GM23248 (cell line): ENCODE data around the gene AASDH. TPM values are rescaled to one million over a fixed set of nuclear protein-coding genes. Genes with fewer than 3 reads are reported as not detected.
A peak's percentile ranks its signal among the peaks of the same experiment; 100 is the strongest.

Source experiments
- DNase-seq: peaks from one replicate; pipeline ENCODE4 v3.0.0-alpha.2; 2015
- H2AFZ ChIP-seq: fragments of 200-600 bp; sonication (generic); 2 replicates; pipeline ENCODE4 v1.6.1; 2016; ENCODE audit warnings: antibody characterized with exemption
- H3F3A ChIP-seq: fragments of 200-600 bp; sonication (generic); 2 replicates; pipeline ENCODE4 v1.6.1; 2016; ENCODE audit warnings: mild to moderate bottlenecking, antibody characterized with exemption, mixed run types; ENCODE audit not compliant: insufficient read depth
- H3K27ac ChIP-seq: fragments of 200-600 bp; sonication (generic); 2 replicates; pipeline ENCODE4 v1.5.1; 2016; ENCODE audit warnings: mild to moderate bottlenecking
- H3K27me3 ChIP-seq: fragments of 200-600 bp; sonication (generic); replicated peaks from 2 replicates; pipeline ENCODE4 v1.6.1; 2016; ENCODE audit warnings: mild to moderate bottlenecking; ENCODE audit not compliant: insufficient read depth
- H3K36me3 ChIP-seq: fragments of 200-600 bp; sonication (generic); 2 replicates; pipeline ENCODE4 v1.6.1; 2016; ENCODE audit warnings: low read depth, mild to moderate bottlenecking
- H3K4me1 ChIP-seq: fragments of 200-600 bp; sonication (generic); 2 replicates; pipeline ENCODE4 v1.6.1; 2016; ENCODE audit warnings: mild to moderate bottlenecking; ENCODE audit not compliant: insufficient read depth
- H3K4me2 ChIP-seq: fragments of 200-600 bp; sonication (generic); one replicate; pipeline ENCODE4 v1.6.1; 2016; ENCODE audit warnings: mild to moderate bottlenecking; ENCODE audit not compliant: unreplicated experiment
- H3K4me3 ChIP-seq: fragments of 200-600 bp; sonication (generic); 2 replicates; pipeline ENCODE4 v1.5.1; 2016; ENCODE audit warnings: mild to moderate bottlenecking
- H3K79me2 ChIP-seq: fragments of 200-600 bp; sonication (generic); 2 replicates; pipeline ENCODE4 v1.6.1; 2016; ENCODE audit warnings: mild to moderate bottlenecking; ENCODE audit not compliant: insufficient read depth
- H3K9ac ChIP-seq: fragments of 200-600 bp; sonication (generic); 2 replicates; pipeline ENCODE4 v1.6.1; 2016; ENCODE audit warnings: mild to moderate bottlenecking
- H3K9me2 ChIP-seq: fragments of 200-600 bp; sonication (generic); 2 replicates; pipeline ENCODE4 v1.6.1; 2016; ENCODE audit warnings: mixed run types, mild to moderate bottlenecking, moderate library complexity; ENCODE audit not compliant: insufficient read depth
- H3K9me3 ChIP-seq: fragments of 200-600 bp; sonication (generic); one replicate; pipeline ENCODE4 v1.6.1; 2017; ENCODE audit warnings: low read depth
- H4K20me1 ChIP-seq: fragments of 200-600 bp; sonication (generic); 2 replicates; pipeline ENCODE4 v1.6.0; 2016; ENCODE audit not compliant: insufficient read depth
- EZH2 ChIP-seq: fragments of 200-600 bp; sonication (generic); IDR thresholded peaks from 2 replicates; pipeline ENCODE4 v1.6.1; 2018; ENCODE audit warnings: antibody characterized with exemption, mild to moderate bottlenecking; ENCODE audit not compliant: insufficient read depth, poor library complexity, severe bottlenecking
- EZH2phosphoT487 ChIP-seq: fragments of 200-600 bp; sonication (generic); IDR thresholded peaks from 2 replicates; pipeline ENCODE4 v1.6.1; 2018; ENCODE audit warnings: antibody characterized with exemption, moderate library complexity, mild to moderate bottlenecking, low read depth; ENCODE audit not compliant: insufficient read depth
- WGBS, 2 experiments: methylation state at CpG; one replicate each; pipeline ENCODE4 v1.1.6; 2015 to 2017; ENCODE audit warnings: low lambda C conversion rate in 2 of 2, low coverage in 1 of 2; ENCODE audit errors: missing lambda C conversion rate in 2 of 2; 5-methylcytosine and 5-hydroxymethylcytosine counted together
- in situ Hi-C: fragments of 300-500 bp; cut with MboI; formaldehyde crosslinking; loops from 2 replicates; pipeline ENCODE4 v1.15.0; 2020
- polyA plus RNA-seq: library from polyadenylated mRNA; unstranded; fragments of >200 nt; fragmentation: Nextera tagmentation; extraction: Ambion mirVana; gene quantifications from 2 replicates; pipeline ENCODE4 v1.2.1, GENCODE V29; 2016
- total RNA-seq: library from RNA; depleted of rRNA; stranded (reverse); fragments of >200 nt; shearing (Covaris generic); gene quantifications from 2 replicates; pipeline ENCODE4 v1.2.3, GENCODE V29; 2014

AASDH gene
- total and polyA plus RNA-seq, 2 experiments from 2014 or later: 11.5 to 16.5 TPM

GRCh38 chr4:56406151-56406550 lies 18.9 kb upstream of the AASDH start:
- Histone ChIP-seq H3K9me2 (no peaks in the 10 kb centered on the region), H3K9me3 (no peaks in the 10 kb centered on the region), H3K36me3 (no peaks in the 10 kb centered on the region), H3K27me3 (no peaks in the 10 kb centered on the region), H3K9ac (no peak overlapping the region), H3K79me2 (peaks cover 26% of the 10 kb centered on the region), H4K20me1 (no peaks in the 10 kb centered on the region), H3K4me3 (no peak overlapping the region), H3F3A (peaks cover 14% of the 10 kb centered on the region), H2AFZ (no peak overlapping the region), H3K27ac (no peak overlapping the region), H3K4me1 (peaks cover 18% of the 10 kb centered on the region), H3K4me2 (no peak overlapping the region)
- no peak for DNase-seq
- WGBS, 2 experiments: 94 to 97% methylated on average over 4 of the region's 4 CpGs
- in situ Hi-C loops: no loop called here
- TF ChIP-seq EZH2phosphoT487 (no peak), EZH2 (no peak)

- TF ChIP-seq EZH2phosphoT487 (no peak), EZH2 (no peak)
- 100% methylated on average over 1 of the region's 1 CpG for WGBS, 2 experiments
- Histone ChIP-seq H3K4me3 (no peak overlapping the region), H2AFZ (no peak overlapping the region), H3K79me2 (peaks cover 22% of the 10 kb centered on the region), H3K9me2 (no peaks in the 10 kb centered on the region), H3K4me1 (peaks cover 10% of the 10 kb centered on the region), H3K36me3 (peaks cover 3% of the 10 kb centered on the region; the same call in 1 of the 2 replicates), H3F3A (peaks cover 13% of the 10 kb centered on the region), H3K27ac (no peak overlapping the region), H3K4me2 (no peak overlapping the region), H3K9me3 (no peaks in the 10 kb centered on the region), H4K20me1 (no peaks in the 10 kb centered on the region), H3K27me3 (no peaks in the 10 kb centered on the region), H3K9ac (no peak overlapping the region)
- in situ Hi-C loops: no loop called here
- DNase-seq: no peak
Measured at GRCh38 chr4:56405016-56405415, 17.7 kb upstream of the AASDH start.

- Histone ChIP-seq H3K9me3 (no peaks in the 10 kb centered on the region), H3F3A (no peaks in the 10 kb centered on the region), H3K9me2 (no peaks in the 10 kb centered on the region), H3K36me3 (peaks cover 3% of the 10 kb centered on the region; the same call in 1 of the 2 replicates), H3K9ac (no peak overlapping the region), H3K4me1 (no peaks in the 10 kb centered on the region), H3K27ac (no peak overlapping the region), H3K4me2 (no peak overlapping the region), H3K27me3 (no peaks in the 10 kb centered on the region), H3K4me3 (no peak overlapping the region), H3K79me2 (peaks cover 4% of the 10 kb centered on the region; the same call in 1 of the 2 replicates), H2AFZ (no peak overlapping the region), H4K20me1 (no peaks in the 10 kb centered on the region)
- 74 to 82% methylated on average over 6 of the region's 6 CpGs for WGBS, 2 experiments
- DNase-seq: no peak
- no peak for TF ChIP-seq EZH2phosphoT487
- no peak for TF ChIP-seq EZH2
- in situ Hi-C loops: no loop called here
Measured at GRCh38 chr4:56400560-56400959, 13.3 kb upstream of the AASDH start.

- no peaks in the 10 kb centered on the region for H4K20me1 ChIP-seq
- H3K4me2 ChIP-seq: no peak overlapping the region
- no peak overlapping the region for H3K9ac ChIP-seq
- H3K9me2 ChIP-seq: no peaks in the 10 kb centered on the region
- in situ Hi-C loops: no loop called here
- peaks cover 6% of the 10 kb centered on the region; the same call in 1 of the 2 replicates for H3F3A ChIP-seq
- H3K27me3 ChIP-seq: no peaks in the 10 kb centered on the region
- no peak overlapping the region for H2AFZ ChIP-seq
- H3K4me3 ChIP-seq: no peak overlapping the region
- TF ChIP-seq EZH2 (no peak), EZH2phosphoT487 (no peak)
- H3K27ac ChIP-seq: no peak overlapping the region
- no peaks in the 10 kb centered on the region for H3K36me3 ChIP-seq
- H3K79me2 ChIP-seq: peaks cover 58% of the 10 kb centered on the region
- no peak for DNase-seq
- WGBS, 2 experiments: 94 to 95% methylated on average over 8 of the region's 8 CpGs
- peaks cover 10% of the 10 kb centered on the region for H3K4me1 ChIP-seq
- H3K9me3 ChIP-seq: no peaks in the 10 kb centered on the region
Measured at GRCh38 chr4:56391270-56391669, 4.0 kb upstream of the AASDH start.

DNA sequence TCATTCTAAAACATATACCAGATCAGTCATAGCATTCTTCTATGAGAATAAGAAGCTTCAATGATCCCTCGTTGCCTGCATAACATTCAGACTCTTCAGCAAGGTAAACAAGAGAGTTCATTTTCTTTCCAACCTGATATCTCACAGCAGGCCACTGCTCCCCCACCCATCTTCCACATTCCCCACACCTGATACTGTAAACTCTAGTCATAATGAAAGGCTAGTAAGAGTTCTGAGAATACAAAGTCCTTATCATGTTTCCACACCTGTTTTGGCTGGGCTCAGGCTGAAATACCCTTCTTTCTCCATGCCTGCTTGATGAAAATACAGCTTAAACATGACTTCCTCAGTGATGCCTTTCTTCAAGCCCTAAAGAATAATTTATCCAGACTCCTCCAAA lies 2.3 kb upstream of the AASDH start:
- in situ Hi-C loops: no loop called here
- no peaks in the 10 kb centered on the region for H3K9me3 ChIP-seq
- TF ChIP-seq EZH2: no peak
- no peak for TF ChIP-seq EZH2phosphoT487
- 5 to 17% methylated on average over 1 of the region's 1 CpG for whole genome bisulfite sequencing, 2 experiments
- H3K27me3 ChIP-seq: no peaks in the 10 kb centered on the region
- H3K4me2 ChIP-seq: no peak overlapping the region
- H4K20me1 ChIP-seq: no peaks in the 10 kb centered on the region
- no peak overlapping the region for H3K27ac ChIP-seq
- no peak overlapping the region for H3K4me3 ChIP-seq
- H3K79me2 ChIP-seq: peaks cover 70% of the 10 kb centered on the region
- peaks cover 13% of the 10 kb centered on the region; the same call in 1 of the 2 replicates for H3F3A ChIP-seq
- no peak overlapping the region for H2AFZ ChIP-seq
- no peaks in the 10 kb centered on the region for H3K9me2 ChIP-seq
- 0 out of 2 replicates have a peak overlapping the region, but pooled peaks have one; percentile 98 for H3K9ac ChIP-seq
- DNase-seq: no peak
- peaks cover 15% of the 10 kb centered on the region for H3K4me1 ChIP-seq
- no peaks in the 10 kb centered on the region for H3K36me3 ChIP-seq
